ENCODE data around the gene ALOX12B.

ALOX12B gene

GRCh38 chr17:8074554-8074953, 13.0 kb downstream of the ALOX12B start:
- Histone ChIP-seq H2AFZ (ENCODE audit: low read length) (no peak overlapping the region), H3K4me1 (ENCODE audit: insufficient read depth, low read length, severe bottlenecking) (no peaks in the 10 kb centered on the region), H3K9me3 (ENCODE audit: low read length) (no peaks in the 10 kb centered on the region), H3K9ac (ENCODE audit: low read length) (no peak overlapping the region), H3F3A (ENCODE audit: insufficient read depth, low read length) (no peaks in the 10 kb centered on the region), H3K79me2 (ENCODE audit: insufficient read depth, low read length) (no peaks in the 10 kb centered on the region), H3K27me3 (ENCODE audit: insufficient read depth, low read length) (peaks cover 7% of the 10 kb centered on the region; the same call in 1 of the 2 replicates), H3K9me2 (ENCODE audit: low read depth, low read length) (no peaks in the 10 kb centered on the region), H3K4me2 (ENCODE audit: low read length) (no peak overlapping the region), H3K27ac (ENCODE audit: low read depth, low read length, poor library complexity, severe bottlenecking) (no peak overlapping the region), H4K20me1 (ENCODE audit: insufficient read depth, low read length) (no peaks in the 10 kb centered on the region), H3K36me3 (ENCODE audit: insufficient read depth, low read length) (no peaks in the 10 kb centered on the region), H3K4me3 (ENCODE audit: low read depth, low read length, poor library complexity, severe bottlenecking) (no peak overlapping the region)
- TF ChIP-seq EZH2 (IDR thresholded peaks at IDR 0.05; ENCODE audit: borderline replicate concordance, low read length), result no peak
- no peak for TF ChIP-seq CTCF (IDR thresholded peaks at IDR 0.05; ENCODE audit: low read length)

GRCh38 chr17:8073627-8074484, 13.7 kb downstream of the ALOX12B start:
- no peaks in the 10 kb centered on the region for H3K4me1 ChIP-seq (ENCODE audit: insufficient read depth, low read length, severe bottlenecking)
- no peaks in the 10 kb centered on the region for H3F3A ChIP-seq (ENCODE audit: insufficient read depth, low read length)
- H3K9ac ChIP-seq (ENCODE audit: low read length), result no peak overlapping the region
- no peaks in the 10 kb centered on the region for H3K9me2 ChIP-seq (ENCODE audit: low read depth, low read length)
- TF ChIP-seq EZH2 (IDR thresholded peaks at IDR 0.05; ENCODE audit: borderline replicate concordance, low read length), result no peak
- TF ChIP-seq CTCF (IDR thresholded peaks at IDR 0.05; ENCODE audit: low read length), result peak; percentile 87
- no peaks in the 10 kb centered on the region for H3K9me3 ChIP-seq (ENCODE audit: low read length)
- H4K20me1 ChIP-seq (ENCODE audit: insufficient read depth, low read length), result no peaks in the 10 kb centered on the region
- H3K36me3 ChIP-seq (ENCODE audit: insufficient read depth, low read length), result no peaks in the 10 kb centered on the region
- H3K27ac ChIP-seq (ENCODE audit: low read depth, low read length, poor library complexity, severe bottlenecking), result no peak overlapping the region
- no peak overlapping the region for H3K4me2 ChIP-seq (ENCODE audit: low read length)
- no peak overlapping the region for H2AFZ ChIP-seq (ENCODE audit: low read length)
- no peak overlapping the region for H3K4me3 ChIP-seq (ENCODE audit: low read depth, low read length, poor library complexity, severe bottlenecking)
- H3K79me2 ChIP-seq (ENCODE audit: insufficient read depth, low read length), result no peaks in the 10 kb centered on the region
- H3K27me3 ChIP-seq (ENCODE audit: insufficient read depth, low read length), result peaks cover 7% of the 10 kb centered on the region; the same call in 1 of the 2 replicates

GRCh38 chr17:8072729-8073461, 14.6 kb downstream of the ALOX12B start:
- Histone ChIP-seq H3K9ac (ENCODE audit: low read length) (no peak overlapping the region), H3K36me3 (ENCODE audit: insufficient read depth, low read length) (no peaks in the 10 kb centered on the region)

More at GRCh38 chr17:8072729-8073461, 14.6 kb downstream of the ALOX12B start:
- Histone ChIP-seq H3K9me2 (ENCODE audit: low read depth, low read length) (no peaks in the 10 kb centered on the region), H3K4me3 (ENCODE audit: low read depth, low read length, poor library complexity, severe bottlenecking) (no peak overlapping the region), H3K79me2 (ENCODE audit: insufficient read depth, low read length) (no peaks in the 10 kb centered on the region), H2AFZ (ENCODE audit: low read length) (no peak overlapping the region), H3K4me2 (ENCODE audit: low read length) (no peak overlapping the region), H4K20me1 (ENCODE audit: insufficient read depth, low read length) (no peaks in the 10 kb centered on the region), H3K4me1 (ENCODE audit: insufficient read depth, low read length, severe bottlenecking) (no peaks in the 10 kb centered on the region), H3K27me3 (ENCODE audit: insufficient read depth, low read length) (peaks cover 7% of the 10 kb centered on the region; the same call in 1 of the 2 replicates), H3K9me3 (ENCODE audit: low read length) (no peaks in the 10 kb centered on the region), H3K27ac (ENCODE audit: low read depth, low read length, poor library complexity, severe bottlenecking) (no peak overlapping the region), H3F3A (ENCODE audit: insufficient read depth, low read length) (no peaks in the 10 kb centered on the region)
- TF ChIP-seq CTCF (IDR thresholded peaks at IDR 0.05; ENCODE audit: low read length) (no peak), EZH2 (IDR thresholded peaks at IDR 0.05; ENCODE audit: borderline replicate concordance, low read length) (no peak)

All from OCI-LY1 (cell line).